ENCODE data around the gene CDK14. TPM values are rescaled to one million over a fixed set of nuclear protein-coding genes. Genes with fewer than 3 reads are reported as not detected.
A peak's percentile ranks its signal among the peaks of the same experiment; 100 is the strongest.

CDK14 gene
- total RNA-seq, 1 donor from 2014 or later: 79.4 TPM

DNA sequence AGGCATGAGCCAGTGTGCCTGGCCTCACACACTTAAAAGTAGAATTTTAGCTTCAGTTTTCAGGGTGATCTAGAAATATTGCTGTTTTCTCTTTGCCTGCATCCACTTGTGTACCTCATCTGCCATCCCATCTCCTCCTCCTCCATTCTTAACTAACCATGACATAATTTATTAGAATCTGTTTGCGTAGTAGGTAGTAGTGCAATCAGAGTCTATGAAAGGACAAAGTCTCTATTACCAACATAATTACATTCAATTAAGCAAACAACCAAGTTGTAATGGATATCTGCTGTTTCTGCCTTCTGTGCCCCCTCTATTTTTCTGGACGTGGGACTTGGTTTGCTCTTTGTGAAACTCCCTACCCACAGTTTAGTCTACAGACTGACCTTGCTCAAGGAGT is 72.9 kb downstream of the CDK14 start:
- ATAC-seq: no peak
- no peak for DNase-seq (ENCODE audit: low spot score)
- intact Hi-C loops (cut with DNase I): no loop called here

DNA sequence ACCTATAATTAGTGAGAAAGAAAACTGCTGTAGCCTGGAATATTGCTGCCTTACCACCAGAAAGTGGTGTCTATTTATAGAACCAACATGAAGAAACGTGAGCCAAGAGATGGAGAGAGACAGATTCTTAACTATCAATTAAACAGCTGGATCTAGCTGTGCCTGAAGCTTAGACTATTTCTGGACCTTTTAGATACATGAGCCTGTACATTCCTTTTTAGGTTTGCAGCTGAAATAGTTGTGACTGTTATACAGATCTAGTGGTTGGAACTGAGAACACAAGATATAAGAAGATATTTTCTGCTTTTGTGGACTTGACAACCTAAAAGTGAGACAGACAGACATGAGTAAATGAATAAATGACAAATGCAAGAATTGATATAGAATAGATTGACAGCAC is 73.4 kb downstream of the CDK14 start:
- ATAC-seq (no peak), DNase-seq (ENCODE audit: low spot score) (no peak)
- intact Hi-C loops (cut with DNase I): no loop called here

DNA sequence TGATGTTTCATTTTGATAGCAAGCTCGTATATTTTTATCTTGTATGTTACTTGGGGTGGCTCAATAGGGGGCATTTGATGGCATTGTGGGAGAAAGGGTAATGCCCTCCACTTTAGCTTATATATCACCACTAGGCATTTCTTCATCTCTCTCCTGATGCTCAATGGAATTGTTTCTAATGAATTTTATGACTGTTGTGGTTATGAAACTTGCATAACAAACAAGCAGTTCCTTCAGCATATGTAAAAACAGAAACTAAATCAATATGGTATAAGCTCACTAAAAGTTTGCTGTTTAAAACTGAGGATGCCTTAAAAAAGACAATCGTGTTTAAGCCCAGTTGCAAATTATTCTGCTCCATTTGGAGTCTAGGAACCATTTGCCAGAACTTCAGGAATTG is 75.5 kb downstream of the CDK14 start:
- intact Hi-C loops (cut with DNase I): no loop called here
- ATAC-seq: no peak

DNA sequence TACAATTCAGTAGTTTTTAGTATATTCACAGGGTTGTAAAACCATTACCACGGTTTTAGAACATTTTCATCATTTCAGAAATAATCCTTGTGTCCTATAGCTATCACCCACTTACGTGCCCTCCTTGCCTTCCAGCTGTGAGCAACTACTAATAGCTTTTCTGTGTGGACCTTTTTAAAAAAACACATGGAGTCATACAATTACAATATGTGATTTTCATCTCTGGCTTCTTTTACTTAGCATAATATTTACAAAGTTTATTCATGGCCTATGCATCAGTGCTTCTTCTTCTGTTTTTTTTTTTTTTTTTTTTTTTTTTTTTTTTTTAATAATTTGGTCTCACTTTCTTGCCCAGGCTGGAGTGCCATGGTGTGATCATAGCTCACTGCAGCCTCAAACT is 76.1 kb downstream of the CDK14 start:
- no peak for ATAC-seq
- no peak for DNase-seq (ENCODE audit: low spot score)
- intact Hi-C loops (cut with DNase I): no loop called here

More for the DNA sequence above, 75.5 kb downstream of the CDK14 start:
- DNase-seq (ENCODE audit: low spot score): no peak

DNA sequence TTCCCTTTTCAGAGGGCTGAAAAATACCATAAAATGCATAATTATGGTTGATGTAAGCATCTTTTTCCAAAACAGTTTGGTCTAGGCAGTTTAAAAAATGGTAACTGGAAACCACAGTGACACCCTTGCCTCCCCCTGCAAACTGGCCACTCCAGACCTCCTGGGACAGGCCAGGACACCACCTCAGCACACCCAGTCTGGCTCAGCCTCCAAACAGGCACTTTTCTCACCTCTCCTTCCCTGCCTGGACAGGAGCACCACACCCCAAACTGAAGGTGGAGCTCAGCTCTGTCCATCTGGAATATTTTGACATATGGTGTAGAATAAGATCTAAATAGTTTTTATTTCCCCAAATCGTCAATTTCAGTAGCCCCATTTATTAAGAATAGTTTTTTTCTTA is 78.5 kb downstream of the CDK14 start:
- intact Hi-C loops (cut with DNase I): no loop called here
- DNase-seq (ENCODE audit: low spot score) (no peak), ATAC-seq (no peak)

DNA sequence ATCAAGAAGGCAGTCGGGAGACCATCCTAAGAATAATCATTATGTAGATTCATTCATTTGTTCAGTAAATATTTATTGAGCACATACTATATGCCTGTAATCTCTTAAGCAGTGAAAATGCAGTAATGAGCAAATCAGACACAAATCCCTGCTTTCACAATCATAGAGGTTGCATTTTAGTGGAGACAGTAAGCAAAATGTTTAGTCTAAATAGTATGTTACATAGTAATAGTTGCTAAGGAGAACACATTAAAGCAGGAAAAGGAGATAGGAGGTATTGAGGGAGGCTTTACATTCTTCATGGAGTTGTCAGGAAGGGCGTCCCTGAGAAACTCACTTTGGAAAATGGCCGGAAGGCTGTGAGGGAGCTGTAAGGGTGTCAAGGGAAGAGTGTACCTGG is 79.9 kb downstream of the CDK14 start:
- intact Hi-C loops (cut with DNase I): no loop called here
- ATAC-seq: no peak
- no peak for DNase-seq (ENCODE audit: low spot score)

DNA sequence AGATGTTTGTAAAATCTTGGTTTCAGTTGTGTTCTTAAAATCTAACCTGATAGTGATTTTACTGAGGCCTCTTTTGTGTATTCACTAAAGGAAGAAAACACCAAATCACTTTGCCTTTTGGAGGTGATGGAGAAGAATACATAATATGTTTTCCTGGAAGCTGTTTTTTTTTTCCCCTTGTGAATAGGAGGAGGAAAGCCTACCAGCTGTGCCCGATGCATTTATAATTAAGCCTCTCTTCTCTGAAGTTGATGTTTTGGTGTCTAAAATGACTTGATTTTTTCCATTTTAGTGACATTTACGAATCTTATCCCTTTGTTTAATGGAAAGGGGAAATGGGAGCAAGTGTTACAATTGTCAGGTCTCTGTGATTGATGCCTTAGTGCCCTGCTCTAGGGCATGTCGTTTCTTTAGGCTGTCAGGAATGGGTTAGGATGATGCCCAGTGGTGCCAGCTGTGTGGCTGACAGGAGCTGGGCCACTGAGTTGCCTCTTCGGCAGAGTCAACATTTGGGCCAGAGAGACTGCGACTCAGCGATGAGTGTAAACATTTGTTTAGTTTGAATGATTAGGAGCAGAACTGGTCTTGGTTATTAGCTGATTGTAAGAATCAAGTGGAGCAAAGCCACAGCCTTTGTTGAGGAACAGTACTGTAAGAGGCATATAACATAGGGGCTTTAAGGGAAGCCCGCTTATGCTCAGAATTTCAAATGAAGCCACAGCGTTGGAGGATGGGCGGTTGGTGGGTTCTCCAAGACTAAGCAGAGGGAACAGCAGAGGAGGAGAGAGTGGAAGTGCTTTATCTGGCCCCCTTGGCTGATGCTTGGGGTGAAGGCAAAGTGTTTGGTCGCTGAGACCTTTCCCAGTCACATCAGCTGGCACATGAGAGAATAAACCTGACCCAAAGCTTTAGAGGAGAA is 81.6 kb downstream of the CDK14 start:
- DNase-seq (ENCODE audit: low spot score) (no peak), ATAC-seq (peak; percentile 53)
- intact Hi-C loops (cut with DNase I): no loop called here

DNA sequence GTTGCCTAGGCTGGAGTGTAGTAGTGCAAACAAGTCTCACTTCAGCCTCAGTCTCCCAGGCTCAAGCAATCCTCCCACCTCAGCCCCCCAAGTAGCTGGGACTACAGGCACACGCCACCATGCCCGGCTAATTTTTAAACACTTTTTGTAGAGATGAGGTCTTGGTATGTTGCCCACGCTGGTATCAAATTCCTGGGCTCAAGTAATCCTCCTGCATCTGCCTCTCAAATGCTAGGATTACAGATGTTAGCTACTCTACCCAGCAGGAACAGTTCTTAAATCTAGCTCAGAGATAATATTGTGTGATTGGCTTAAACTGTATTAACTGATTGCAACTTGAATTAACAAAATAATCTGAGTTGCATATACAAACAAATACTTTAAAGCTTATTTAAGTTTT is 82.9 kb downstream of the CDK14 start:
- no peak for ATAC-seq
- intact Hi-C loops (cut with DNase I): no loop called here
- no peak for DNase-seq (ENCODE audit: low spot score)

DNA sequence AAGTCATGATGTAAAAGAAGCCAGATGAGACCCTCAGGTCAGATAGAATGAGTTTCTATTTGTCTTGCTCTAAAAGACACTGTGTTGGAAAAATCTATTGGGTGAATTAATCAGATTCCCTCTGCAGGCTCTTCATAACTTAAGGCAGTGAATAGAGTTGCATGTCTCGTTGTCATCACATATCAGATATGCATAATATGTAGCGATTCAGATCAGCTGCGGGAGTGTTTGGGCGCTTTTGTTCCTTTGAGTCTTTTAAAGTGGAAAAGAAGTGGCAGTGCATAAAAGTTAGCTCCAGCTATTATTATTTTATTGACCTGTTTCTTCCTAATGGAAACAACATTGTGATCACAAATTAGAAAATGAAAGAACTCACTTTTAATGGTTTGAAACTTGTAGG is 84.4 kb downstream of the CDK14 start:
- intact Hi-C loops (cut with DNase I): no loop called here
- no peak for ATAC-seq

DNA sequence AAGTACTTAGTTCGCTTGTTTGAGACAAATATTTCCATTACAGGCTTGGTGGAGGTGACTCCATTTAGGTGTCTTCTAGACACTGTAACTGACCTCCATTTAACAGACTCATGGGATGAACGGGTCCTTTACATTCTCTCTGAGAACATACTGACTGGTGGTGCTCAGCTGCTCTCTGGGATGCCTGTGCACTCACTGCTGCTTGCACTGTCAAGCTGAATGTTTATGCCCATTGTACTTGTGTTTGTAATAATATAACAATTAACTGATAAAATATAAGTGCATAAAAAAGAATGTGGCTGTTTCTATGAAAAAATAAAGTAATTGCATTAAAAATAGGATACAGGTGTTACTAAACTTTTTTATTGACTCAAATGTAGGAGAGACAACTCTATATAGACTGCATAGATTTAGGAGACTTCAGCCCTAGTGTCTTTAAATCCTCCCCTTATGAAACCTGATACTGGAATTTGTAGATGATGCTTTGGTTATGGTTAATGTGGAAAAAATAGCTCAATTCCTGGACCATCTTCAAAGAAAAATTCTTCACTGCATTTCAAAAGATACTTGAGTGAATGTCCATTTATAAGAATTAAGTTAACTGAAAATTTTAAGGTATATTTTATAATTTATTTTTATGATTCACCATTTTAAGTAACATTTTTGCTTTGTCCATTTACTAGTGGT is 85.4 kb downstream of the CDK14 start:
- intact Hi-C loops (cut with DNase I): no loop called here
- DNase-seq (ENCODE audit: low spot score): no peak
- ATAC-seq: no peak

More for the DNA sequence above, 84.4 kb downstream of the CDK14 start:
- no peak for DNase-seq (ENCODE audit: low spot score)

DNA sequence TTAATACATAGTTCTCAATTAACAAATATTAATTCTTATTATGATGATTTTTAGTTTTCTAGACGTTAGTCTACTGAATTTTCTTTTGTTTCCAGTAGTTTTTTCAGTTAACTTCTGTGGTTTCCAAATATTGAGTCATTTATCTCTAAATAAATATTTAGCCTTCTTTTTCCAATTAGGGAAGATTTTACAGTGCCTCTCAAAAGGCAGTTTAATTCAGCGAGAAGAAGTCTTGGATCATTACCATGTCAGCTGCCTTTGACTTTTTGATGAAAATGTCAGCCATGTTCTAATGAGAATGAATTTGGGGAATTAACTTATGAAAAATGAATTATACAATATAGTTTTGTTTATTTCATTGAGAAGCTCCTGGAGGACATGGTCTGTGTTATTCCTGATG is 90.0 kb downstream of the CDK14 start:
- ATAC-seq: no peak
- intact Hi-C loops (cut with DNase I): no loop called here
- DNase-seq (ENCODE audit: low spot score): no peak

DNA sequence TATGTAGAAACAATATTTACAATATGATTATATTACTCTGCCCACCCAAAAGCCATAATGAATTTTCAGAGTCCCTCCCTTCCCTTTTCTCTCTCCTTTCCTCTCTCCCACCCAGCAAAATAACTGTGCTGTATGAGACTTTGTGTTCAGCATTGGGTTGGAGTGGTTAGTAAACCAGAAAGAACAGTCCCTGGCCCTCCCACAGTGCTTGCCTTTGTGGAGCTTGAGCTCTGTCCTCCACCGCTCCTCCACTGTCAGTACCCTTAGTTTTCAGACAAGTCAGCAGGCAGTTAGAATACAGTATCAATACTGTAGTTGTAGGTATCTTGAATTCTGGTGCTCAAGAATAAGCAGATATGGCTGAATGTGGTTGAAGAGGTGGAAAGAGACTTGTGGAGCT is 92.7 kb downstream of the CDK14 start:
- no peak for ATAC-seq

DNA sequence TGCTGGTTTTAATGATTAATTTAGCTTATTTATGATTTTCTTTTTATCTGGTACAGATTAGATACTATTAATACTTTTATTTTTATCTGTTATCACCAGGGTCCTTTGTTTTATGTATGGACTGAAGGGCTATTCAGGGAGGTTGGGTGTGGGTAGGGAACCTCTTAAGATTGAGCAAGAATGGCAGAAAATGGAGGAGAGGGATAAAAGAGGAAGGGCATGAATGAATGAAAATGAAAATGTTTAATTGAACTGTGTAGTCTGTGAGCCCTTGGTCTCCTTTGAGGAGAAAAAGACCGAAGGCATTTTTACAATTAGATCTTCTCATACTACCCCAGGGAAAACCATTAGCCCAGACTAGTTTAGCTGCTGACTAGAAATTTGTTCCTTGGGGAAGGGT is 93.1 kb downstream of the CDK14 start:
- DNase-seq (ENCODE audit: low spot score) (no peak), ATAC-seq (peak; percentile 36)
- intact Hi-C loops (cut with DNase I): no loop called here

More for the DNA sequence above, 92.7 kb downstream of the CDK14 start:
- no peak for DNase-seq (ENCODE audit: low spot score)
- intact Hi-C loops (cut with DNase I): no loop called here

DNA sequence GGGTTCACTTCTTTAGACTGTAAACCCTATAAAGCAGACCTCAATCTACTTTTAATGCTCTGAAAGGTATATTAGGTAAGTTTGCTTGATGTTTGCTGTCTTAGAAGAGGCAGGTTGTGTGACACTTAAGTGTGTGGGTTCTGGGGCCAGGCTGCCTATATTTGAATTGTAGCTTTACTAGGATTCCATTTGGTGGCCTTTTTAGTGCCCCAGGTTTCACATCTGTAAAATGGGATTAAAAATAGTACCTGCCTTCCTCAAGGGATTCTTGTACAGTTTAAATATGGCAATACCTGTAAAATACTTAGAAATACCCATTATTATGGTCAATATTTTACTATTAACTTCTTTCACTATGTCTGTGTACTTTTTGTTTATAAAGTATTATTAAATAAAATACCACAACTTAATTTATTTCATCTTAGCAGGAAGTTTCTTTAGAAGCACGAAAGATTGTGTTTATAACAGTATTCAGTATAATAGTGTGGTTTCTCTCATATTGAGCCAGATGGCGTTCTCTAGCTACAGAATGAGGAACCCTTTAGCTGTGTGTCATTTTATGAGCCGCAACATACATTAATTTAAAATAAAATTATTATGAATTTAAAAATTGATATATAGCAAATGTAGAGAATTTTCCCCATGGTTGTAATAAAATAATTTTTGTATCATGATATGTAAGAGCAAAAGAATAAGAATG is 94.2 kb downstream of the CDK14 start:
- no peak for ATAC-seq
- no peak for DNase-seq (ENCODE audit: low spot score)
- intact Hi-C loops (cut with DNase I): no loop called here

DNA sequence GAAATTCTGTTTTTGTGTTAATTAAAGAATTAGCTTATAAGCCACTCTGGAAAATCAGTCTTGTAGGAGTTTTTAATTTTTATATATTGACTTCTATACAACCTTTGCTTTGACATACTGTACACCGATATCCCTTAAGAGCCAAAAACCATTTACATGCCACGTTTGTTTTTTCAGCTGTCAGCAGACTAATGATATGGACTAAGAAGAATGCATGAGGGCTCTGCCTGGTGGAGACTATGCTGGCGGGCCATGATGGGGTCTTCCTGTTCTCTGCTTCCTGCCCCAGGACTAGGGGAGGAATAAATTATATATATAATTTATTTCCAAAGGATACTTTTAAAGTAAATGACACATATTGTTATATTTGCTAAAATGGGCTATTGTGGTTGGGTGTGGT is 96.3 kb downstream of the CDK14 start:
- intact Hi-C loops (cut with DNase I): no loop called here
- DNase-seq (ENCODE audit: low spot score): no peak
- no peak for ATAC-seq

DNA sequence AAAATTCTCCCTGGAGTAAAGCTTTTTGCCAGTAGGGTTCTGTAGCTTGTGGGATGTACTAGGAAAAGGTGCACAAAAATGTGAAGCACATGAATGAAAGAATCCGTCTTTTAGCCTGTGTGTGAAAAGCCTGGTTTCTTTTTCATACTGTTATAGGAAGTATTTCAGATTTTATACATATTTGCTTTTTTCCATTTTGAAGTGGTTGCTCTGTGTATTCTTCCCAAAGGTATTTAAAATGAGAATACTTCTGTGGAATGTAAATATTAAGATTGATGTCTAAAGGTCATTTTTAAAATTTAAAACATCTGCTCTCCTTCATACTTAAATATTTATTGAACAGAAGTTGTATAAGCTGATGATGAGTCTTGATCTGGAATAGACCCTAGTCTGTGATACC is 96.8 kb downstream of the CDK14 start:
- ATAC-seq (no peak), DNase-seq (ENCODE audit: low spot score) (no peak)
- intact Hi-C loops (cut with DNase I): no loop called here

DNA sequence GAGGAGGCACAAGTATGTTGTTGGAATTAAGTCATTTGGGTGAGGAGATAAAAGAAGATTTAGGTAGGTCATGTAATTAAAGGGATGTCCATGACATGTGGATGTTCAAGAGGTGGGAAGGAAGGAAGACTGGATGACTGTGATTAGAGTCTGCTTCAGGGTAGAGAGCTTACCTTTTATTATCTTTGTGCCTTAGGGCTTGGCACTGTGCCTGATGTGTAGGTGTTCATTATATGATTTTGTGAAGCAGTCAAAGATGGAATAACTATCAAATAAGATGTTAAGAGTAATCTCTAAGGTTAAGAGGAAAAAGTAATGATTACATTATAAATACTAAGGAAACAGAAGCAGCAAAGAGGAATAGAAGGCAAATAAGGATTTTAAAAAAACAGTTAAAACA is 97.8 kb downstream of the CDK14 start:
- DNase-seq (ENCODE audit: low spot score): no peak
- no peak for ATAC-seq
- intact Hi-C loops (cut with DNase I): no loop called here

DNA sequence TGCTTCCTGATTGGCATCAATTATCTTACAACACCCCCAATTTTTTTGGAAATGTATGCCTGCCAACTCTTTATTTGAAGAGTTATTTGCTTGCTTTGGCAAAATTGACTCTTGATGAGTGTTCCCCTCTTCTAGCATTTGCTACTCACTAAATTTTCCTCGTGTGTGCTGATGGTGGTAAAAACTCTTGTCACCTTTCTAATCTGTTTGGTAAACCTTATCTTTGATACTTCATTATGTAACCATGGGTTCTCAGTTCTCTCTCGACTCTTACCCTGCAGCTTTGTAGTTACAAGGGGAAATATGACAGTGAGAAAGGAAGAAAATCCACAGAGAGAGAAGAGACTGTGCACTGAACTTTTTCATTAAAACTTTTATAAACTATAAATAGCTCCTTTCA is 102.5 kb downstream of the CDK14 start:
- DNase-seq (ENCODE audit: low spot score) (no peak), ATAC-seq (no peak)
- intact Hi-C loops (cut with DNase I): no loop called here

DNA sequence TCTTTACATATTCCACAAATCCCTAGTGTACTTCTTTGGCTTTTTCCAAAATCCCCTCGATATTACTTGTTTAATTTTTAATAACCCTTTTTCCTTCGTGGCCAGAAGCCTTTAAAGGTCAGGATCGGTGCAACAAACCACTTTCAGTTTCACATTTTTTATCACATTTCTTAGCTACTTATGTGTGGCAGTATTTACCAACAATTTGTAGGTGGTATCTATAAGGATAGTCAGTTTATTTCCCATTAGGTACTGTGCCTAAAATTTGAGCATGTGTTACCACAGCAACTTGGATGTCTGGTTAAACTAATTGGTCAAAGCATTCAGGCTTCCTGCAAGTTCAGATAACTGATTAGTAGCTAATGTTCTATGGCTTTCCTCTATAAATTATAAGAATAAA is 104.9 kb downstream of the CDK14 start:
- intact Hi-C loops (cut with DNase I): no loop called here
- ATAC-seq (peak; percentile 46), DNase-seq (ENCODE audit: low spot score) (no peak)

DNA sequence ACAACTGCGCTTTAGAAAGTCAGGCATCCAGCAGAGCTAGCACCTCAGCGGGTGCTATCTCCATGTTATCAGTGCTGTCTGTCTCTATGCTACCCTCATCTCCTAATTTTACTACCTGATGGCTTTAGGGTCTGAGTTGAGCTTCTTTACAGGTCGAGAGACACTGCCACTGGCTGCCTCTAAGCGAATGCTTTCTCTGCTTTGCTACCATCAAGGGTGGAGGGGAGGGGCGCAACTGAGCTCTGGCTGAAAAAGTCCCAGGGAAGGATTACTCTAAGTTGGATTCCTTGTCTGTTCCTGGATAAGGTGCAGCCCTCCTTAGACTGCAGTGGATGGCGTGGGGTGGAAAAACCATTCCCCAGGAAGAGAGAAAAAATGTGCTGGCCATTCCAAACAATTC is 105.7 kb downstream of the CDK14 start:
- peak; percentile 60 for ATAC-seq
- intact Hi-C loops (cut with DNase I): no loop called here
- no peak for DNase-seq (ENCODE audit: low spot score)
